WERI-Rb-1 (cell line): Measurements from ENCODE around the gene TTC7B.

Source experiments
- DNase-seq: peaks from one replicate; pipeline ENCODE4 v3.0.0-alpha.2; 2020
- H3K27ac ChIP-seq: fragments of 250-450 bp; sonication (Bioruptor Pico); 2 replicates; pipeline ENCODE4 v1.5.1; 2020; ENCODE audit warnings: mild to moderate bottlenecking, moderate library complexity
- H3K27me3 ChIP-seq: fragments of 250-450 bp; sonication (Bioruptor Pico); 2 replicates; pipeline ENCODE4 v1.5.1; 2021; ENCODE audit warnings: mild to moderate bottlenecking, low read depth, moderate library complexity; ENCODE audit not compliant: insufficient read depth, severe bottlenecking
- H3K36me3 ChIP-seq: fragments of 250-450 bp; sonication (Bioruptor Pico); 2 replicates; pipeline ENCODE4 v1.5.1; 2020; ENCODE audit warnings: mild to moderate bottlenecking, moderate library complexity
- H3K4me3 ChIP-seq: 2 replicates; pipeline ENCODE4 v1.5.1; 2011; ENCODE audit warnings: low read depth, mild to moderate bottlenecking, control low read depth, low read length
- H3K9me3 ChIP-seq: fragments of 250-450 bp; sonication (Bioruptor Pico); 2 replicates; pipeline ENCODE4 v1.5.1; 2021; ENCODE audit warnings: mild to moderate bottlenecking, moderate library complexity; ENCODE audit not compliant: severe bottlenecking
- TF ChIP-seq, protein P1 (sequence below): IDR thresholded peaks from 2 replicates; pipeline ENCODE4 v1.5.1; 2011; ENCODE audit warnings: low read depth, mild to moderate bottlenecking, control low read depth, inconsistent platforms, low read length

TTC7B gene

GRCh38 chr14:90520326-90520725, 295.9 kb downstream of the TTC7B start:
- Histone ChIP-seq H3K27ac (no peak overlapping the region), H3K36me3 (no peaks in the 10 kb centered on the region), H3K4me3 (no peak overlapping the region), H3K27me3 (no peaks in the 10 kb centered on the region), H3K9me3 (peaks cover 3% of the 10 kb centered on the region)
- DNase-seq: no peak
- TF ChIP-seq, protein P1, sequence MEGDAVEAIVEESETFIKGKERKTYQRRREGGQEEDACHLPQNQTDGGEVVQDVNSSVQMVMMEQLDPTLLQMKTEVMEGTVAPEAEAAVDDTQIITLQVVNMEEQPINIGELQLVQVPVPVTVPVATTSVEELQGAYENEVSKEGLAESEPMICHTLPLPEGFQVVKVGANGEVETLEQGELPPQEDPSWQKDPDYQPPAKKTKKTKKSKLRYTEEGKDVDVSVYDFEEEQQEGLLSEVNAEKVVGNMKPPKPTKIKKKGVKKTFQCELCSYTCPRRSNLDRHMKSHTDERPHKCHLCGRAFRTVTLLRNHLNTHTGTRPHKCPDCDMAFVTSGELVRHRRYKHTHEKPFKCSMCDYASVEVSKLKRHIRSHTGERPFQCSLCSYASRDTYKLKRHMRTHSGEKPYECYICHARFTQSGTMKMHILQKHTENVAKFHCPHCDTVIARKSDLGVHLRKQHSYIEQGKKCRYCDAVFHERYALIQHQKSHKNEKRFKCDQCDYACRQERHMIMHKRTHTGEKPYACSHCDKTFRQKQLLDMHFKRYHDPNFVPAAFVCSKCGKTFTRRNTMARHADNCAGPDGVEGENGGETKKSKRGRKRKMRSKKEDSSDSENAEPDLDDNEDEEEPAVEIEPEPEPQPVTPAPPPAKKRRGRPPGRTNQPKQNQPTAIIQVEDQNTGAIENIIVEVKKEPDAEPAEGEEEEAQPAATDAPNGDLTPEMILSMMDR: no peak

DNA sequence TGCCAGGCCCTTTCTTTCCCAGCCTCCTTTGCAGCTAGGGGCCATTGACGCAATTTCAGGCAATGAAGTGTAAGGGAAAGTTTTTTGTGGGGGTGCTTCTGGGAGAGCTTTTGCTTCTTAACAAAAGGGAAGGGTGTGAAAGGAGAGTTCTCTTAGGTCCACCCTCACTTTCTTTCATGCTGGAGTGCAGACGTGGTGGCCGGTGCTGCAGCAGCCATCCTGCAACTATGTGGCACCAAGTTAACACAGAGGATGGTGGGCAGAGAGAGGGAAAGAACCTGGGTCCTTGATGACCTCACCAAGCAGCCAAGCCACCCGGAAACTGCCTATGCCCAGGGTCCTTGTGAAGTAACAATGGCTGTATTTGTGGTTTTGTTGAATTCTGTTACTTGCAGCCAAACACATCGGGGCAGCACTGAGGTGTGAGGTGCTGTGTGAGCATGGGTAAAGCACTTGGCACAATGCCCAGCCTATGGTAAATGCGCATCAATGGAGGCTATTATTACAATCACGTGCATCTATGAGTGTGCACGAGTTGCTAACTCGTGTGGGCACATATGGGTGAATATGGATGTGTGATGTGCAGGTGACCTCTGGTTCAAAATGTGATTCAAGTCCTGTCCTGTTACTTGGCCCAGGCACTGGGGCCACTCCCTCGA, 296.8 kb downstream of the TTC7B start:
- H3K27ac ChIP-seq: no peak overlapping the region
- TF ChIP-seq, protein P1: no peak
- peaks cover 3% of the 10 kb centered on the region for H3K9me3 ChIP-seq
- DNase-seq: no peak
- no peak overlapping the region for H3K4me3 ChIP-seq
- H3K36me3 ChIP-seq: no peaks in the 10 kb centered on the region
- H3K27me3 ChIP-seq: no peaks in the 10 kb centered on the region

- Histone ChIP-seq H3K4me3 (no peak overlapping the region), H3K9me3 (peaks cover 3% of the 10 kb centered on the region), H3K27ac (no peak overlapping the region), H3K36me3 (no peaks in the 10 kb centered on the region), H3K27me3 (no peaks in the 10 kb centered on the region)
- DNase-seq: peak; percentile 52
- TF ChIP-seq, protein P1: peak; percentile 79
Observed at GRCh38 chr14:90518941-90519256, 297.3 kb downstream of the TTC7B start.

DNA sequence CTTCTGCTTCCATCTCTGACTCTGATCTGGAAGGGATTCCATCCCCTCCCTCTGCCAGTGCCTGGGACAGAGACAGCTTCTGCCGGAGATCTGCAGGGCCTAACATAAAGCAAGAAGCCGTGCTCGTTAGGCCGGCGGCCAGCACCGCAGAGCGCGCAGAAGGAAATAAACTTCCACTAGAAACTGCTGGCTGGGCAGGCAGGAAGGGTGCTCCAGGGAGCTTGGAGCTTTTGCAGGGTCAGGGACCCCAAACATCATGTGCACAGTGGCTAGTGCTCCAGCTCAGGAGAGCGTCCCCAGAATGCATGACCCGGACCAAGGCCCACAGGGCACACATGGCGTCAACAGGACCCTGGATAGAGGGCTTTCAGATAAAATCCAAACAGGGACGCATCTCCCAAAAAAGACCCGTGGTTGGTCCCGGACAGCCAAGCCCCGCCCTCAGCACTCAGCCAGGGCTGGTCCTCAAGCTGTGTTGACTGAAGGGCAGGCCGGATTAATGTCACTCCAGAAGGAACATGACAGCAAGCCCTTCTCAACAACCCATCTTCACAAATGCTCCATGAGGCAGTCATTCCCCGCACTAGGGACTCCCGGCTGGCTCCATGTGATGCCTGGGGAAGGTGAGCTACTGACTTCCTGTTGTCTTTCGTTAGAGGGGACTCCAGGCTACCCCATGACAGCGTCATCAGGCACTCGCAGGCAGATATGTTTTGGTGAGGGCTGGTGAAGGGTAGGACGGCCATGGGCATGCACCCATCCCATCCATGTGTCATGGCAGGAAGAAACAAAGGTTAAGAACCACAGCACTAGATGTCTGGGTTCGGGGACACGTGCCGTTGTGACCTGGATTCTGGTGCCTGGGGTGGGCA, 297.9 kb downstream of the TTC7B start:
- peaks cover 3% of the 10 kb centered on the region for H3K9me3 ChIP-seq
- TF ChIP-seq, protein P1: no peak
- H3K4me3 ChIP-seq: no peak overlapping the region
- H3K27ac ChIP-seq: no peak overlapping the region
- no peak for DNase-seq
- H3K36me3 ChIP-seq: no peaks in the 10 kb centered on the region
- H3K27me3 ChIP-seq: no peaks in the 10 kb centered on the region

DNA sequence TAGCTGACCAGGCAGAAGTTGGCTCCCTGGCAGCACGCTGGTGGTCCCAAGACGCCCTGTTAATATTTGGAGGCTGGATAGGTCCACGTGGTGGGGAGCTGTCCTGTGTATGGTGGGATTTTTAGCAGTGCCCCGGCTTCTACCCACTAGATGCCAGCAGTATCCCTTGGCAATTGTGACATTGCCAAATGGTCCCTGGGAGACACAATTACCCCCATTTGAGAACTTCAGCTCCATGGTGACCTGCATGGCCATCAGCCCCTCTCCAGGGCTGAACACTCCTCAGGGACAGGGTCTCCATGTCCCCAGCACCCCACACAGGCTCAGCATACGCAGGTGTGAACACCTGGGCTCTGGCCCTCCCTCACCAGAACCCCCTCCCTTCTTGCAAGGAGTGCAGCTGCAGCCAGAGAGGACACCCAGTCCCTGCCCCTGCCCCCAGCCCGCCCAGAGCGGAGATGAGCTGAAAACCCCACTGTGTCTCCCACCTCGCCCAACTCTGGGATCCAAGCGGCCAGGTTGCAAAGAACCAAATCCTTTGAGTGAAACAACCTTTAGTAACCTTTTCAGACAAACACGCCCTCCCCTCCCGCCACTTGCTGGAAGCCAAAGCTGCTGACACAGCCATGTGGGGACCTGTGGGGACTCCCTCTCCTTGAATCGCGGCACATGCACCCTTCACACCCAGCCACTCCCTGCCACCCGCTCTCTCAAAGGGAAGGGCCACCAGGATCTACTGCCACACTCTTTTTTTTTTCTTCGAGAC, 299.0 kb downstream of the TTC7B start:
- no peak overlapping the region for H3K4me3 ChIP-seq
- TF ChIP-seq, protein P1: no peak
- H3K27ac ChIP-seq: no peak overlapping the region
- H3K9me3 ChIP-seq: peaks cover 3% of the 10 kb centered on the region
- no peak for DNase-seq
- H3K36me3 ChIP-seq: no peaks in the 10 kb centered on the region
- H3K27me3 ChIP-seq: no peaks in the 10 kb centered on the region
